Esophagus squamous epithelium (tissue), 4 donors: Measurements from ENCODE around the gene PHKA1.
"Not testable (repeated sequence)": the region's sequence is repeated elsewhere in the genome, so short reads cannot be mapped to it uniquely, and the experiment has no call there.

Source experiments
- POLR2A ChIP-seq, 4 donors: fragments of 450-650 bp; IDR thresholded peaks; one replicate each; pipeline ENCODE4 v1.6.1; 2017; ENCODE audit warnings: antibody characterized with exemption in 4 of 4, mild to moderate bottlenecking in 4 of 4, moderate library complexity in 3 of 4
- TF ChIP-seq, protein P1 (sequence below), 6 experiments: fragments of 450-650 bp in 4 of 6; fragments of 200-600 bp in 2 of 6; sonication (generic) in 2 of 6; IDR thresholded peaks; one replicate each; pipeline ENCODE4 v1.5.1; 2016 to 2019; ENCODE audit warnings: antibody characterized with exemption in 6 of 6, mild to moderate bottlenecking in 4 of 6, moderate library complexity in 4 of 6

- TF ChIP-seq, protein P1, sequence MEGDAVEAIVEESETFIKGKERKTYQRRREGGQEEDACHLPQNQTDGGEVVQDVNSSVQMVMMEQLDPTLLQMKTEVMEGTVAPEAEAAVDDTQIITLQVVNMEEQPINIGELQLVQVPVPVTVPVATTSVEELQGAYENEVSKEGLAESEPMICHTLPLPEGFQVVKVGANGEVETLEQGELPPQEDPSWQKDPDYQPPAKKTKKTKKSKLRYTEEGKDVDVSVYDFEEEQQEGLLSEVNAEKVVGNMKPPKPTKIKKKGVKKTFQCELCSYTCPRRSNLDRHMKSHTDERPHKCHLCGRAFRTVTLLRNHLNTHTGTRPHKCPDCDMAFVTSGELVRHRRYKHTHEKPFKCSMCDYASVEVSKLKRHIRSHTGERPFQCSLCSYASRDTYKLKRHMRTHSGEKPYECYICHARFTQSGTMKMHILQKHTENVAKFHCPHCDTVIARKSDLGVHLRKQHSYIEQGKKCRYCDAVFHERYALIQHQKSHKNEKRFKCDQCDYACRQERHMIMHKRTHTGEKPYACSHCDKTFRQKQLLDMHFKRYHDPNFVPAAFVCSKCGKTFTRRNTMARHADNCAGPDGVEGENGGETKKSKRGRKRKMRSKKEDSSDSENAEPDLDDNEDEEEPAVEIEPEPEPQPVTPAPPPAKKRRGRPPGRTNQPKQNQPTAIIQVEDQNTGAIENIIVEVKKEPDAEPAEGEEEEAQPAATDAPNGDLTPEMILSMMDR (IDR thresholded peaks at IDR 0.05): not testable (repeated sequence)
- TF ChIP-seq POLR2A (IDR thresholded peaks at IDR 0.05): not testable (repeated sequence)
Measured at GRCh38 chrX:72745546-72745945, 31.4 kb upstream of the PHKA1 start.
